Measurements from ENCODE around the gene TMEM225. TPM values are rescaled to one million over a fixed set of nuclear protein-coding genes. Genes with fewer than 3 reads are reported as not detected.
"Not testable (repeated sequence)": the region's sequence is repeated elsewhere in the genome, so short reads cannot be mapped to it uniquely, and the experiment has no call there.

Gene TMEM225
- total RNA-seq, 1 donor from 2014 or later = not detected

- Mint-ChIP-seq H3K27me3 (ENCODE audit: unreplicated experiment) (no peaks in the 10 kb centered on the region), H3K4me1 (ENCODE audit: low read depth, unreplicated experiment) (peaks cover 9% of the 10 kb centered on the region), H3K36me3 (ENCODE audit: unreplicated experiment) (no peaks in the 10 kb centered on the region), H3K27ac (ENCODE audit: unreplicated experiment) (no peak overlapping the region), H3K9me3 (ENCODE audit: unreplicated experiment) (no peaks in the 10 kb centered on the region), H3K4me3 (ENCODE audit: unreplicated experiment) (no peak overlapping the region)
- TF ChIP-seq, protein P1, sequence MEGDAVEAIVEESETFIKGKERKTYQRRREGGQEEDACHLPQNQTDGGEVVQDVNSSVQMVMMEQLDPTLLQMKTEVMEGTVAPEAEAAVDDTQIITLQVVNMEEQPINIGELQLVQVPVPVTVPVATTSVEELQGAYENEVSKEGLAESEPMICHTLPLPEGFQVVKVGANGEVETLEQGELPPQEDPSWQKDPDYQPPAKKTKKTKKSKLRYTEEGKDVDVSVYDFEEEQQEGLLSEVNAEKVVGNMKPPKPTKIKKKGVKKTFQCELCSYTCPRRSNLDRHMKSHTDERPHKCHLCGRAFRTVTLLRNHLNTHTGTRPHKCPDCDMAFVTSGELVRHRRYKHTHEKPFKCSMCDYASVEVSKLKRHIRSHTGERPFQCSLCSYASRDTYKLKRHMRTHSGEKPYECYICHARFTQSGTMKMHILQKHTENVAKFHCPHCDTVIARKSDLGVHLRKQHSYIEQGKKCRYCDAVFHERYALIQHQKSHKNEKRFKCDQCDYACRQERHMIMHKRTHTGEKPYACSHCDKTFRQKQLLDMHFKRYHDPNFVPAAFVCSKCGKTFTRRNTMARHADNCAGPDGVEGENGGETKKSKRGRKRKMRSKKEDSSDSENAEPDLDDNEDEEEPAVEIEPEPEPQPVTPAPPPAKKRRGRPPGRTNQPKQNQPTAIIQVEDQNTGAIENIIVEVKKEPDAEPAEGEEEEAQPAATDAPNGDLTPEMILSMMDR (IDR thresholded peaks at IDR 0.05; ENCODE audit: partially characterized antibody, unreplicated experiment) = no peak
- DNase-seq = no peak
These were observed 18.5 kb upstream of the TMEM225 start for GRCh38 chr11:123903932-123904331.

DNA sequence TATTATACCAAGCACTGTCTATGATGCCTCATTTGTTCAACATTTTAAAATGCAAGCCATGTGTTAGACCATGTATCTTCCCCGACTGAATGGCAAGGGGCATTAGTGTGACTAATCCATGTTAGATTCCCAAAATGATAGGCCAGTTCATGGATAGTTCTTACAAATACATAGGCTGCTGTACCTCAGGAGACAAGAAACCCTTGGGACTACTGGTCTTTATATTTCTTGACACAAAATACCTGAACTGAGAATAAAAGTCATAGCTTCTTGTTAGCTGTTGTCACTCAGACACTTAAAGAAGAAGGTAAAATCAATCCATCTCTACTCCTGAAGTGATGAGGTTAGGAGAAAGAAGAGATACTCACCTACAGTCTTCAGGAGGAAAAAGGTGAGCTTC is 16.4 kb upstream of the TMEM225 start, which contains the start of gene OR8D4:
Gene OR8D4, plus strand, starts transcription at position 301 of the 400 bp plus-strand sequence. CDS start 4,265 bp downstream, outside the sequence.
- TF ChIP-seq, protein P1 (IDR thresholded peaks at IDR 0.05; ENCODE audit: partially characterized antibody, unreplicated experiment) = no peak
- no peaks in the 10 kb centered on the region for H3K27me3 Mint-ChIP-seq (ENCODE audit: unreplicated experiment)
- no peak within 1 kb of the TSS for H3K4me3 Mint-ChIP-seq (ENCODE audit: unreplicated experiment)
- H3K36me3 Mint-ChIP-seq (ENCODE audit: unreplicated experiment) = no peaks in the 10 kb centered on the region
- H3K27ac Mint-ChIP-seq (ENCODE audit: unreplicated experiment) = no peak within 1 kb of the TSS
- no peak for DNase-seq
- H3K4me1 Mint-ChIP-seq (ENCODE audit: low read depth, unreplicated experiment) = peaks cover 9% of the 10 kb centered on the region
- H3K9me3 Mint-ChIP-seq (ENCODE audit: unreplicated experiment) = no peaks in the 10 kb centered on the region

- Mint-ChIP-seq H3K4me1 (ENCODE audit: low read depth, unreplicated experiment) (peaks cover 9% of the 10 kb centered on the region), H3K4me3 (ENCODE audit: unreplicated experiment) (no peak overlapping the region), H3K27me3 (ENCODE audit: unreplicated experiment) (no peaks in the 10 kb centered on the region), H3K9me3 (ENCODE audit: unreplicated experiment) (no peaks in the 10 kb centered on the region), H3K27ac (ENCODE audit: unreplicated experiment) (no peak overlapping the region), H3K36me3 (ENCODE audit: unreplicated experiment) (no peaks in the 10 kb centered on the region)
- DNase-seq = no peak
- TF ChIP-seq, protein P1 (IDR thresholded peaks at IDR 0.05; ENCODE audit: partially characterized antibody, unreplicated experiment) = no peak
These were observed 14.3 kb upstream of the TMEM225 start for GRCh38 chr11:123899792-123900191.

GRCh38 chr11:123892031-123892430 is 6.6 kb upstream of the TMEM225 start:
- no peaks in the 10 kb centered on the region for H3K27me3 Mint-ChIP-seq (ENCODE audit: unreplicated experiment)
- H3K9me3 Mint-ChIP-seq (ENCODE audit: unreplicated experiment) = no peaks in the 10 kb centered on the region
- H3K4me3 Mint-ChIP-seq (ENCODE audit: unreplicated experiment) = no peak overlapping the region
- no peak overlapping the region for H3K27ac Mint-ChIP-seq (ENCODE audit: unreplicated experiment)
- TF ChIP-seq, protein P1 (IDR thresholded peaks at IDR 0.05; ENCODE audit: partially characterized antibody, unreplicated experiment) = no peak
- H3K36me3 Mint-ChIP-seq (ENCODE audit: unreplicated experiment) = no peaks in the 10 kb centered on the region
- no peak for DNase-seq
- peaks cover 2% of the 10 kb centered on the region for H3K4me1 Mint-ChIP-seq (ENCODE audit: low read depth, unreplicated experiment)

- H3K36me3 Mint-ChIP-seq (ENCODE audit: unreplicated experiment) = no peaks in the 10 kb centered on the region
- peaks cover 3% of the 10 kb centered on the region for H3K27me3 Mint-ChIP-seq (ENCODE audit: unreplicated experiment)
- H3K9me3 Mint-ChIP-seq (ENCODE audit: unreplicated experiment) = peaks cover 3% of the 10 kb centered on the region
- H3K4me3 Mint-ChIP-seq (ENCODE audit: unreplicated experiment) = no peak overlapping the region
- DNase-seq = no peak
- TF ChIP-seq, protein P1 (IDR thresholded peaks at IDR 0.05; ENCODE audit: partially characterized antibody, unreplicated experiment) = no peak
- peaks cover 12% of the 10 kb centered on the region for H3K4me1 Mint-ChIP-seq (ENCODE audit: low read depth, unreplicated experiment)
- H3K27ac Mint-ChIP-seq (ENCODE audit: unreplicated experiment) = no peak overlapping the region
These were observed 4.6 kb downstream of the TMEM225 start for GRCh38 chr11:123880912-123881311.

DNA sequence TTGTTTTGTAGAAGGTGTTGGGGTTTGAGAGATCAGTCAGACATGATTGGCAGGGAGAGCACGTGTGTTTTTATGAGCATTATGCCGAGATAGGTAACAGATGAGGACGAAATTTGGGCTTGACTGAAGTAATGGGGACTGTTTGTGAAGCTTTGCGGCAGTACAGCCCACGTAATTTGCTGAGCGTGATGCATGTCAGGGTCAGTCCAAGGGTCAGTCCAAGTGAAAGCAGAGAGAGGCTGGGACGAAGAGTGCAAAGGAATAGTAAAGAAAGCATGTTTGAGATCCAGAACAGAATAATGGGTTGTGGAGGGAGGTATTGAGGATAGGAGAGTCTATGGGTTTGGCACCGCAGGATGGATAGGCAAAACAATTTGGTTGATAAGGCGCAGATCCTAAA is 17.7 kb downstream of the TMEM225 start:
- H3K9me3 Mint-ChIP-seq (ENCODE audit: unreplicated experiment); DNase-seq; H3K27me3 Mint-ChIP-seq (ENCODE audit: unreplicated experiment); H3K4me1 Mint-ChIP-seq (ENCODE audit: low read depth, unreplicated experiment); H3K4me3 Mint-ChIP-seq (ENCODE audit: unreplicated experiment); H3K27ac Mint-ChIP-seq (ENCODE audit: unreplicated experiment): not testable (repeated sequence)
- H3K36me3 Mint-ChIP-seq (ENCODE audit: unreplicated experiment) = peaks cover 14% of the 10 kb centered on the region

DNA sequence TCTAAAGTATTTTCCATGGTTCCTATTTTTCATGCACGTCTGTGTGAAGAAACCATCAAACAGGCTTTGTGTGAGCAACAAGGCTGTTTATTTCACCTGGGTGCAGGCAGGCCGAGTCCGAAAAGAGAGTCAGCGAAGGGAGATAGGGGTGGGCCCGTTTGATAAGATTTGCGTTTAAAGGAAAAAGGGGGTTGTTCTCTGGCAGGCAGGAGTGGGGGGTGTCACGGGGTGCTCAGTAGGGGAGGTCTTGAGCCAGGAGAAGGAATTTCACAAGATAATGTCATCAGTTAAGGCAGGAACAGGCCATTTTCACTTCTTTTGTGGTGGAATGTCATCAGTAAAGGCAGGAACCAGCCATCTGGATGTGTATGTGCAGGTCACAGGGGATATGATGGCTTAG is 20.2 kb downstream of the TMEM225 start:
- not testable (repeated sequence) for H3K27ac Mint-ChIP-seq (ENCODE audit: unreplicated experiment); H3K9me3 Mint-ChIP-seq (ENCODE audit: unreplicated experiment); H3K36me3 Mint-ChIP-seq (ENCODE audit: unreplicated experiment); H3K4me1 Mint-ChIP-seq (ENCODE audit: low read depth, unreplicated experiment); H3K4me3 Mint-ChIP-seq (ENCODE audit: unreplicated experiment); DNase-seq; H3K27me3 Mint-ChIP-seq (ENCODE audit: unreplicated experiment)
